Measurements from ENCODE around the gene FASTK.

- TF ChIP-seq EP300 (IDR thresholded peaks at IDR 0.05) (no peak), CTCF (IDR thresholded peaks at IDR 0.05) (no peak)
These were observed 20.3 kb upstream of the FASTK start for GRCh38 chr7:151100921-151101320.
